Esophagus muscularis mucosa (tissue), 4 donors: Measurements from ENCODE around the gene NPTX1. TPM values are rescaled to one million over a fixed set of nuclear protein-coding genes. Genes with fewer than 3 reads are reported as not detected.

Experiments used
- DNase-seq: peaks from one replicate; pipeline ENCODE4 v3.0.0-alpha.2; 2017; ENCODE audit errors: extremely low spot score
- H3K27ac ChIP-seq, 4 donors: fragments of 200-600 bp; sonication (generic); replicated peaks in 1 of 4; 1 replicate in 3 of 4; 2 replicates in 1 of 4; pipeline ENCODE4 v1.5.1; 2016 to 2019; ENCODE audit warnings: mild to moderate bottlenecking in 1 of 4
- H3K27me3 ChIP-seq, 4 donors: fragments of 200-600 bp; sonication (generic); one replicate each; pipeline versions ENCODE4 v1.5.1 to v1.6.0; 2016 to 2019
- H3K36me3 ChIP-seq, 4 donors: fragments of 200-600 bp; sonication (generic); one replicate each; pipeline ENCODE4 v1.5.1; 2016 to 2019
- H3K4me1 ChIP-seq, 4 donors: fragments of 200-600 bp; sonication (generic); one replicate each; pipeline ENCODE4 v1.5.1; 2016 to 2019
- H3K4me3 ChIP-seq, 4 donors: fragments of 200-600 bp; sonication (generic); 1 replicate in 2 of 4; 2 replicates in 2 of 4; pipeline ENCODE4 v1.5.1; 2016 to 2019; ENCODE audit warnings: mild to moderate bottlenecking in 4 of 4, moderate library complexity in 1 of 4
- H3K9me3 ChIP-seq, 4 donors: fragments of 200-600 bp; sonication (generic); 1 replicate in 3 of 4; 2 replicates in 1 of 4; pipeline ENCODE4 v1.5.1; 2016 to 2019
- CTCF ChIP-seq, 3 experiments: fragments of 200-600 bp in 2 of 3; fragments of 450-650 bp in 1 of 3; sonication (generic) in 2 of 3; IDR thresholded peaks; one replicate each; pipeline ENCODE4 v1.5.1; 2017 to 2019; ENCODE audit warnings: antibody characterized with exemption in 3 of 3, mild to moderate bottlenecking in 2 of 3, moderate library complexity in 1 of 3
- EP300 ChIP-seq: sonication (generic); formaldehyde crosslinking; IDR thresholded peaks from one replicate; pipeline ENCODE4 v1.6.1; 2017; ENCODE audit warnings: antibody characterized with exemption
- POLR2A ChIP-seq: fragments of 450-650 bp; IDR thresholded peaks from one replicate; pipeline ENCODE4 v1.6.1; 2017; ENCODE audit warnings: antibody characterized with exemption, moderate library complexity, mild to moderate bottlenecking, low read depth
- POLR2AphosphoS5 ChIP-seq, 2 donors: sonication (generic); formaldehyde crosslinking; IDR thresholded peaks; one replicate each; pipeline ENCODE4 v1.6.1; 2017; ENCODE audit warnings: antibody characterized with exemption in 2 of 2
- WGBS: methylation state at CpG from one replicate; pipeline ENCODE4 v1.1.5; 2018; 5-methylcytosine and 5-hydroxymethylcytosine counted together
- intact Hi-C: fragments of 100-400 bp; cut with DNase I; formaldehyde crosslinking; loops from one replicate; pipeline ENCODE4 v1.15.1; 2023
- total RNA-seq, 4 donors: library from RNA; depleted of rRNA; stranded (reverse); fragments of >200 nt; gene quantifications; one replicate each; pipeline versions ENCODE4 v1.1.0 to v1.2.1, GENCODE V29; 2016

The NPTX1 gene
- total RNA-seq, 4 donors from 2014 or later: 0.42 to 5.5 (median 4.1) TPM

- 49% methylated on average over 9 of the region's 10 CpGs for WGBS
- Histone ChIP-seq H3K4me3 (no peak overlapping the region), H3K36me3 (no peaks in the 10 kb centered on the region), H3K9me3 (no peaks in the 10 kb centered on the region), H3K27me3 (peaks cover 0 to 28% (median 0%) of the 10 kb centered on the region in 4 donors), H3K27ac (no peak overlapping the region), H3K4me1 (no peaks in the 10 kb centered on the region)
- intact Hi-C loops: no loop called here
- no peak for DNase-seq
- TF ChIP-seq POLR2A (no peak), CTCF (IDR thresholded peaks at IDR 0.05) (no peak), POLR2AphosphoS5 (IDR thresholded peaks at IDR 0.05) (no peak), EP300 (no peak)
Observed at GRCh38 chr17:80520810-80521455, 44.5 kb upstream of the NPTX1 start.

GRCh38 chr17:80519091-80519781 lies 42.8 kb upstream of the NPTX1 start:
- Histone ChIP-seq H3K36me3 (no peaks in the 10 kb centered on the region), H3K9me3 (no peaks in the 10 kb centered on the region), H3K27me3 (peaks cover 0 to 25% (median 0%) of the 10 kb centered on the region in 4 donors), H3K4me1 (no peaks in the 10 kb centered on the region), H3K27ac (no peak overlapping the region), H3K4me3 (no peak overlapping the region)
- 21% methylated on average over 5 of the region's 7 CpGs for WGBS
- TF ChIP-seq POLR2AphosphoS5 (IDR thresholded peaks at IDR 0.05) (no peak), EP300 (no peak), CTCF (IDR thresholded peaks at IDR 0.05) (no peak), POLR2A (no peak)
- DNase-seq: no peak
- intact Hi-C loops: no loop called here

- TF ChIP-seq EP300: no peak
- TF ChIP-seq POLR2A: no peak
- TF ChIP-seq POLR2AphosphoS5 (IDR thresholded peaks at IDR 0.05): no peak
- TF ChIP-seq CTCF (IDR thresholded peaks at IDR 0.05): no peak
- WGBS: 84% methylated on average over 1 of the region's 1 CpG
- H3K4me3 ChIP-seq: no peak overlapping the region
- H3K4me1 ChIP-seq: no peaks in the 10 kb centered on the region
- intact Hi-C loops: no loop called here
- no peak overlapping the region for H3K27ac ChIP-seq
- no peaks in the 10 kb centered on the region for H3K36me3 ChIP-seq
- no peak for DNase-seq
- H3K27me3 ChIP-seq: peaks cover 0 to 24% (median 0%) of the 10 kb centered on the region in 4 donors
- H3K9me3 ChIP-seq: no peaks in the 10 kb centered on the region
Observed at GRCh38 chr17:80518392-80518791, 42.0 kb upstream of the NPTX1 start.

- H3K27me3 ChIP-seq: peaks cover 0 to 23% (median 0%) of the 10 kb centered on the region in 4 donors
- DNase-seq: no peak
- H3K4me1 ChIP-seq: no peaks in the 10 kb centered on the region
- H3K27ac ChIP-seq: no peak overlapping the region
- WGBS: 80% methylated on average over 3 of the region's 3 CpGs
- no peaks in the 10 kb centered on the region for H3K36me3 ChIP-seq
- H3K4me3 ChIP-seq: no peak overlapping the region
- H3K9me3 ChIP-seq: no peaks in the 10 kb centered on the region
- intact Hi-C loops: no loop called here
- no peak for TF ChIP-seq EP300
- no peak for TF ChIP-seq CTCF (IDR thresholded peaks at IDR 0.05)
- TF ChIP-seq POLR2AphosphoS5 (IDR thresholded peaks at IDR 0.05): no peak
- no peak for TF ChIP-seq POLR2A
Observed at GRCh38 chr17:80517641-80518040, 41.2 kb upstream of the NPTX1 start.
